Panc1 (cell line): ENCODE measurements around the gene KIF27.

Experiments
- POLR2AphosphoS5 ChIP-seq: IDR thresholded peaks from 2 replicates; pipeline ENCODE4 v1.6.1; 2012; ENCODE audit warnings: mild to moderate bottlenecking, low read depth, low read length, moderate library complexity
- REST ChIP-seq, 2 experiments: IDR thresholded peaks; 2 replicates each; pipeline ENCODE4 v1.6.1; 2011 to 2012; ENCODE audit warnings: low read depth in 2 of 2, control low read depth in 1 of 2, low read length in 1 of 2, mild to moderate bottlenecking in 1 of 2, moderate library complexity in 1 of 2; ENCODE audit not compliant: insufficient read depth in 1 of 2
- SIN3A ChIP-seq: IDR thresholded peaks from 2 replicates; pipeline ENCODE4 v1.6.1; 2012; ENCODE audit warnings: low read depth, mild to moderate bottlenecking, low read length, moderate library complexity, borderline replicate concordance; ENCODE audit not compliant: insufficient read depth
- TCF7L2 ChIP-seq: IDR thresholded peaks from 2 replicates; pipeline ENCODE4 v1.6.1; 2011; ENCODE audit warnings: mild to moderate bottlenecking, low read depth, low read length, inconsistent platforms
- TF ChIP-seq, protein P1 (sequence below): fragments of 450-650 bp; IDR thresholded peaks from 2 replicates; pipeline ENCODE4 v1.5.1; 2017; ENCODE audit warnings: mild to moderate bottlenecking

DNA sequence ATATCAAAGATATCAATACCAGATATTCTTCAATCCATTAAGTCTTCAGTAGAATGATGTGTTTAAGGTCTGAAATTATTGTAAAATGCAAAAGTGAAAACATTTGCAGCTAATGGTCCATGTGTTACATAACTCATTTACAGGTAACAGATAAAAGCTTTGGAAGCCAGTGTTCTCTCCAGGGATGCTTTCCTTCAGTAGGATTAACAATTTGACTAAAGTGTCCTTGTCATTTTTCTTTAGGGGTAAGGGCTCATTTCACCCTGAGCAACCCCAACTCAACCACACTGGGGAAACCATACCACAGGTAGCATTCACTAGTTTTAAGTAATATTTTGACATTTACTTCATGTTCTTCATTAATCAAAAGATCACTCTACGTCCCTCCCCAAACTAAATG is 45.8 kb upstream of the KIF27 start:
- TF ChIP-seq, protein P1, sequence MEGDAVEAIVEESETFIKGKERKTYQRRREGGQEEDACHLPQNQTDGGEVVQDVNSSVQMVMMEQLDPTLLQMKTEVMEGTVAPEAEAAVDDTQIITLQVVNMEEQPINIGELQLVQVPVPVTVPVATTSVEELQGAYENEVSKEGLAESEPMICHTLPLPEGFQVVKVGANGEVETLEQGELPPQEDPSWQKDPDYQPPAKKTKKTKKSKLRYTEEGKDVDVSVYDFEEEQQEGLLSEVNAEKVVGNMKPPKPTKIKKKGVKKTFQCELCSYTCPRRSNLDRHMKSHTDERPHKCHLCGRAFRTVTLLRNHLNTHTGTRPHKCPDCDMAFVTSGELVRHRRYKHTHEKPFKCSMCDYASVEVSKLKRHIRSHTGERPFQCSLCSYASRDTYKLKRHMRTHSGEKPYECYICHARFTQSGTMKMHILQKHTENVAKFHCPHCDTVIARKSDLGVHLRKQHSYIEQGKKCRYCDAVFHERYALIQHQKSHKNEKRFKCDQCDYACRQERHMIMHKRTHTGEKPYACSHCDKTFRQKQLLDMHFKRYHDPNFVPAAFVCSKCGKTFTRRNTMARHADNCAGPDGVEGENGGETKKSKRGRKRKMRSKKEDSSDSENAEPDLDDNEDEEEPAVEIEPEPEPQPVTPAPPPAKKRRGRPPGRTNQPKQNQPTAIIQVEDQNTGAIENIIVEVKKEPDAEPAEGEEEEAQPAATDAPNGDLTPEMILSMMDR: no peak
- no peak for TF ChIP-seq TCF7L2
- TF ChIP-seq REST (IDR thresholded peaks at IDR 0.05; ENCODE audit: insufficient read depth in 1 of 2, low read depth in 2 of 2, low read length in 1 of 2): no peak
- no peak; the same call in 1 of the 2 replicates for TF ChIP-seq POLR2AphosphoS5
- TF ChIP-seq SIN3A: no peak
